ENCODE data around the gene ILDR2.
"Not testable (repeated sequence)": the region's sequence is repeated elsewhere in the genome, so short reads cannot be mapped to it uniquely, and the experiment has no call there.

Gene ILDR2

GRCh38 chr1:166882893-166883292 is 92.4 kb downstream of the ILDR2 start:
- DNase-seq, result no peak

GRCh38 chr1:166878173-166878917 is 97.0 kb downstream of the ILDR2 start:
- not testable (repeated sequence) for DNase-seq

DNA sequence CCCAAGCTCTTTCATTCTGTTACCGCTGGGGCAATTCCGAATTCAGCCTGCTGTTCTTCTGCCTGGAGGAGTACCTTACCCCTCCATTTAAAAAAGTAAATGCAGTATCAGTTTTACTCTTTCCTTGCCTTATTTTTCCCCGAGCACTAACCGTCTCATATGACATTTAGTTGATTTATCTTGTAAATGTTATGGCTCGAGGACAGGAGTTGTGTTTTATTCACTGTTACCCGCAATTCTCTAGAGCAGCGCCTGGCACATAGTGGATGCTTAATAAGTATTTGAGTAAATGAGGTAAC is 98.9 kb downstream of the ILDR2 start:
- DNase-seq, result no peak

GRCh38 chr1:166875734-166876539 is 99.4 kb downstream of the ILDR2 start, which contains the start of gene TADA1:
Gene TADA1, minus strand, starts transcription at chr1:166876264. Its CDS starts 31 bp downstream, at chr1:166876233.
- DNase-seq, result peak; percentile 92 to 97 (median 95)

DNA sequence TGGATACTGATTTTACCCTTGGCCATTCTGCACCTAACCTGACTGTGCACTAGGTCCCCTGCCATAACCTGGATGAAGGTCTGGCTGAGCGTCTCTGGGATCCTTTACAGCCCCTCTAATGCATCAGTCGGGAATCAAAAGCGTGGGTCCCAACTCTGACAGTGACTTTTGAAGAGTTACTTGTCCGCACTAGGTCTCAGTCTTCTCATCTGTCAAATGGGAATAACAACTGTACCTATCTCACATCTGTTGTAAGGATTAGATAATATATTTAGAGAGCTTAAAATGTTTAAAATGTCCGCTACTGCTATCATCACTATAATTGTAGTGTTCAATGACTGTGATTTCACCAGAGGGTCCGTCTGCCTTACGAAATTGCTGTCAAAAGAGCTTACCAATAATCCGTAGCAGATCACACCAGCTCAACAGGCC is 100.0 kb downstream of the ILDR2 start:
- DNase-seq, result no peak

- no peak for DNase-seq
Observed at GRCh38 chr1:166874464-166874863, 100.9 kb downstream of the ILDR2 start.

DNA sequence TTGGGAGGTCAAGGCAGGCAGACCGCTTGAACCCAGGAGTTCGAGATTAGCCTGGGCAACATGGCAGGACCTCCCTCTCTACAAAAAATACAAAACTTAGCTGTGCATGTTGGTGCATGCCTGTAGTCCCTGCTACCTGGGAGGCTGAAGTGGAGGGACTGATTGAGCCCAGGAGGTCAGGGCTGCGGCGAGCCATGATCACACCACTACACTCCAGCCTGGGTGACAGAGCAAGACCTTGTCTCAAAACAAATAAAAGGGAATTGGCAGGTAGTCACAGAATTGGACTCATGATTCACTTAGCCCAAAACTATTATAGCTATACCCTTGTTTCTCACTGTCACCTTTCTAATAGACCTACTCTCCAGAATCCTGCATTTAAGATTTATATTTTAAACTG is 104.8 kb downstream of the ILDR2 start:
- no peak for DNase-seq

- no peak for DNase-seq
Observed at GRCh38 chr1:166869318-166870099, 105.8 kb downstream of the ILDR2 start.

GRCh38 chr1:166868639-166869038 is 106.7 kb downstream of the ILDR2 start:
- DNase-seq, result no peak

- DNase-seq, result no peak
Observed at GRCh38 chr1:166865926-166866325, 109.4 kb downstream of the ILDR2 start.

DNA sequence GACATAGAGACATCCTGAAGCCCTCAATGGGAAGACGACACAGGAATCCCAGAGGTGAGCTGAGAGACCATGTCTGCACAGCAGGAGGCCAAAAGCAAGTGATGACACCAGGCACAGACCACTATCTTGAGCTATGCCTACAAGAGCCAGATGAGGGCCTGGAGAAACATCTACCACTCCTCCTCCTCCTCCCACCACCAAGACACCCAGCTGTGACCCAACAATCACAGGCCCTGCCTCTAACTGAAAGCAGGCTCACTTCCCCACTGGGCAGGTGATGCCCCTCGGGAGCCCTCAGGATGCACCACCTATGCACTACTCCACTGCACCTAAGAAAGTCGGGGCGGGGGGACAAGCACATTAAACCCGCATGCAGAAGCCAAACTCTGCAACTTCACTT is 115.7 kb downstream of the ILDR2 start:
- DNase-seq, result no peak

DNA sequence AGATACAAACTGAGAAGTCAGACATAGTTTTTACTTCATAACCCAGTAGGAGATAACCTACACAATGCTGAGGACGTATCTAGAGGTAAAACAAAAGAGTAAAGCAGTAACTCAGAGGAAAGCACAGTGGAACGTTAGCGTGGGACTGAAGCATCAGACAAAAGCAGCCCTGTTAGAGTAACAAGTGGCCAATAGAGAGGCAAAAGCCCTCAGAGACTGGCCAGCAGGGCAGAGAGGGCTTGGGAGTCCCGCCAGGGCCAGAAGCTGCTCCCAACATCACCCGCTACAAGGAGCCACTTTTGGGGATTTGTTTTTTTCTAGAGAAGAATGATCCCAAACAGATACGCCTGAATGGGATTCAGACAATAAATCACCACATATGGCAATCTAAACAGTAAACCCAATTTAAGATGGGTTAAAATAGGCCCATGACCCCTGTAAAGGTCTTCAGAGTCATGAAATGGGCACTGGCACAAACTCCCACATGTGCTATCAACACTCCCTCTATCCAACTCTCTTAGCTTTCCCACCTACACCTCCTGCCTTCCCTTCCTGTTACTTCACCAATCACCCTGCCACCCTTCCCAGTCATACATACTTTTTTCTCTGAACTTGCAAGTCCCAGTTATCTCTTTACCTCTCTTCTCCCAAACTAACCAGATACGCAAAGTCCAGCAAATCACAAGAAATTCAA is 116.5 kb downstream of the ILDR2 start:
- DNase-seq, result no peak

All from stimulated activated naive CD4-positive, alpha-beta T cell (primary cell).